B cell (primary cell): Measurements from ENCODE around the gene LRATD1.

ENCODE experiments used
- EZH2 ChIP-seq: IDR thresholded peaks from 2 replicates; pipeline ENCODE4 v1.6.1; 2012; ENCODE audit warnings: borderline replicate concordance, low read depth, mild to moderate bottlenecking, moderate library complexity, low read length; ENCODE audit not compliant: insufficient read depth, poor library complexity, severe bottlenecking
- TF ChIP-seq, protein P1 (sequence below): fragments of 200-600 bp; IDR thresholded peaks from one replicate; pipeline ENCODE4 v1.8.0; 2022; ENCODE audit warnings: antibody characterized with exemption, mild to moderate bottlenecking

DNA sequence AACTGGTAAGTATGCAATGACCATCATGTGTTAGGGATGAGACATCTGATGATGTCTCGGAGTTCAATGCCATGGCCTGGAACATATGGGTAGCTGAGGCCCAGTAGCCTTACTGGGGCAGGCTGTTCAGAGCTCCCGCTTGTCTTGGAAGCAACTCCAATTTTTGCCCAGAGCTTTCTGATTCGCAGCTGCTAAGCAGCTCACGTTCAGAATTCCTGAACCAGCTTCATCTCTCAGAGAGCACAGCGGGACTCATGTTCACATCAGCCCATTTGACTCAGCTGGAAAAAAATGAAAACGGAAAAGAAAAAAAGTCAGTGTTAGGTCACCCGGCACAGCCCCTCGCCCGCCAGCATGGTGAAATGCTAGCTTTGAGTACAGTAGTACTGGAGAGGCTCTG, 16.8 kb upstream of the LRATD1 start:
- TF ChIP-seq, protein P1, sequence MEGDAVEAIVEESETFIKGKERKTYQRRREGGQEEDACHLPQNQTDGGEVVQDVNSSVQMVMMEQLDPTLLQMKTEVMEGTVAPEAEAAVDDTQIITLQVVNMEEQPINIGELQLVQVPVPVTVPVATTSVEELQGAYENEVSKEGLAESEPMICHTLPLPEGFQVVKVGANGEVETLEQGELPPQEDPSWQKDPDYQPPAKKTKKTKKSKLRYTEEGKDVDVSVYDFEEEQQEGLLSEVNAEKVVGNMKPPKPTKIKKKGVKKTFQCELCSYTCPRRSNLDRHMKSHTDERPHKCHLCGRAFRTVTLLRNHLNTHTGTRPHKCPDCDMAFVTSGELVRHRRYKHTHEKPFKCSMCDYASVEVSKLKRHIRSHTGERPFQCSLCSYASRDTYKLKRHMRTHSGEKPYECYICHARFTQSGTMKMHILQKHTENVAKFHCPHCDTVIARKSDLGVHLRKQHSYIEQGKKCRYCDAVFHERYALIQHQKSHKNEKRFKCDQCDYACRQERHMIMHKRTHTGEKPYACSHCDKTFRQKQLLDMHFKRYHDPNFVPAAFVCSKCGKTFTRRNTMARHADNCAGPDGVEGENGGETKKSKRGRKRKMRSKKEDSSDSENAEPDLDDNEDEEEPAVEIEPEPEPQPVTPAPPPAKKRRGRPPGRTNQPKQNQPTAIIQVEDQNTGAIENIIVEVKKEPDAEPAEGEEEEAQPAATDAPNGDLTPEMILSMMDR: no peak
- no peak for TF ChIP-seq EZH2
